GM21360 (cell line): ENCODE measurements around the gene JPH2.

ENCODE experiments used
- ATAC-seq: cut with Tn5 transposase; IDR thresholded peaks from one replicate; pipeline ENCODE4 v1.9.1; 2021; ENCODE audit warnings: mild to moderate bottlenecking, moderate library complexity; ENCODE audit not compliant: unreplicated experiment

JPH2 gene

DNA sequence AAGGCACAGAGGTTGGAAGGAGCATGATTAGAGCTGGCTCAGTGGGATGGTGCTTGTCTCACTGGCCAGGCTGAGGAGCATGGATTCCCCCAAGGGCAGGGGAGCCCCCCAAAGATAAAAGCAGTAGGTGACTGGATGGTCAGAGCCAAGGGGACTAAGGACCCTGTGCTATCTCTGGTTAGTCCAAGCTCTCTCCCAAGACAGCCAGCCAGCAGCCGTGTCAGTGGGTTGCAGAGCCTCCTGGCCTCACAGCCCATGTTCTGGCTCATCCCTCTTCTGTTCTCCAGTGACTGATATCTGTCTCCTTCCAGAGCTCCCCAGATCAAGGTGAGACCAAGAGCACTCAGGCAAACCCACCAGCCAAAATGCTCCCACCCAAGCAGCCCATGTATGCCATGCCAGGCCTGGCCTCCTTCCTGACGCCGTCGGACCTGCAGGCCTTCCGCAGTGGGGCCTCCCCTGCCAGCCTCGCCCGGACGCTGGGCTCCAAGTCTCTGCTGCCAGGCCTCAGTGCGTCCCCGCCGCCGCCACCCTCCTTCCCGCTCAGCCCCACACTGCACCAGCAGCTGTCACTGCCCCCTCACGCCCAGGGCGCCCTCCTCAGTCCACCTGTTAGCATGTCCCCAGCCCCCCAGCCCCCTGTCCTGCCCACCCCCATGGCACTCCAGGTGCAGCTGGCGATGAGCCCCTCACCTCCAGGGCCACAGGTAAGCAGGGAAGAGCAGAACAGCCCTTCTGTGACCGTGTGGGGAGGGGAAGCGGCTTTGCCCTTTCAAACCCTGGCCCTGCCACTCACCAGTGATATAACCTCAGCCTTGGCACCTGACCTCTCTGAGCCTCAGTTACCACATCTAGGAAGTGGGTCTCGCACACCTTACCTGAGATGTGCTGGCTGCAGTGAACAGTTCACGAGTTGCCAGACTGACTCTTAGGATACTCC is 121.3 kb downstream of the JPH2 start:
- ATAC-seq = no peak

DNA sequence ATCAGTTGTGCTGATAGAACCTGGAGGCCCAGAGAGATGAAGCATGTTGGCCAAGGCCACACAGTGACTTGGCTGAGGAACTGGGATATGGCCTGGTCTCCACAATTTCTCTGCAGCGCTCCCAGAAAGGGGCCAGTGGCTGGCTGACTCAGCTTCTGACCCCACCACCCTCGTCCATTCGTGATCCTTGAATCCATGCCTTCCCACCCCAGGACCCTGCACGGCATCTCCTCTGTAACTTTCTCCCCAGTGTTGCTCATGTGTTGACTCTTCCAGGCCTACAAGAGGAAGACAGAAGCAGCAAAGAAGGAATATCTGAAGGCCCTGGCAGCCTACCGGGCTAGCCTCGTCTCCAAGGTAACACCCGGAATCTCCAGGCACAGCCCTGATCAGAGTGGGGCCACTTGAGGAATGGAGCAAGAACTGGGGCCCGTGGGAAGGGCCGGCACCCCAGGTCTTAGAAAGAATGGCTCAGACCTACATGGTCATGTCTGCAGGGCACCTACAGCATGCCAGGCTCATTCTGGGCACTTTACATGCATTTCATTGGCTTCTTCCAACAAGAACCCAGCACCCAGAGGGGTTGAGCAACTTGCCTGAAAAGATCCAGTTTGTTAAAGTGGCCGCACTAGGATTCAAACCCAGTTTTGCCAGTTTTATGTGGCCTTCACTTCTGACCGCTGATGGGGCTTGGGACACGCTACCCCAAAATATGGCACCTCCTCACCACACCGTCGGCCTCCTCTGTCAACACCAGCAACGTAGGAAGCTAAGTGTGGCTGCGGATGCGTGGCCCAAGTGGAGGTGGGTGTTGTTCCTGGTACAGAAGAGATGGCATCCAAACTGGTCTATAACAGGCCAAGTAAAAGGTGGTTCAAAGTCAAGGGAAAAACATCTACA is 122.2 kb downstream of the JPH2 start:
- ATAC-seq = no peak
